Stimulated activated CD4-positive, alpha-beta T cell treated with anti-CD3 and anti-CD28 coated beads, TNF-alpha, amount 100 ng/mL, for 48 hours (primary cell): ENCODE data around the gene FBXO11.

Experiments
- DNase-seq, 3 donors: peaks; one replicate each; pipeline ENCODE4 v3.0.0-alpha.2; 2020; ENCODE audit warnings: low read depth in 3 of 3

FBXO11 gene

GRCh38 chr2:47850198-47850597 lies 56.1 kb downstream of the FBXO11 start:
- no peak for DNase-seq

GRCh38 chr2:47849368-47849767 lies 56.9 kb downstream of the FBXO11 start:
- no peak for DNase-seq

GRCh38 chr2:47844162-47844561 lies 62.1 kb downstream of the FBXO11 start:
- no peak for DNase-seq

GRCh38 chr2:47843407-47843806 lies 62.9 kb downstream of the FBXO11 start:
- no peak for DNase-seq

GRCh38 chr2:47842846-47843245 lies 63.5 kb downstream of the FBXO11 start:
- no peak for DNase-seq

GRCh38 chr2:47838686-47839085 lies 67.6 kb downstream of the FBXO11 start:
- DNase-seq = no peak

GRCh38 chr2:47838249-47838648 lies 68.0 kb downstream of the FBXO11 start:
- DNase-seq = no peak

- DNase-seq = no peak
Observed at GRCh38 chr2:47833516-47833968, 72.8 kb downstream of the FBXO11 start.

- no peak for DNase-seq
Observed at GRCh38 chr2:47822518-47822917, 83.8 kb downstream of the FBXO11 start.

GRCh38 chr2:47819834-47820233 lies 86.5 kb downstream of the FBXO11 start:
- DNase-seq = no peak

- DNase-seq = no peak
Observed at GRCh38 chr2:47818777-47819176, 87.5 kb downstream of the FBXO11 start.

GRCh38 chr2:47815764-47816163 lies 90.5 kb downstream of the FBXO11 start:
- DNase-seq = no peak

GRCh38 chr2:47811668-47812067 lies 94.6 kb downstream of the FBXO11 start:
- DNase-seq = no peak

- DNase-seq = no peak
Observed at GRCh38 chr2:47810850-47811249, 95.4 kb downstream of the FBXO11 start.

GRCh38 chr2:47809903-47810302 lies 96.4 kb downstream of the FBXO11 start:
- DNase-seq = no peak

- DNase-seq = no peak
Observed at GRCh38 chr2:47808614-47809013, 97.7 kb downstream of the FBXO11 start.

- DNase-seq = no peak
Observed at GRCh38 chr2:47805850-47806249, 100.4 kb downstream of the FBXO11 start.

- no peak for DNase-seq
Observed at GRCh38 chr2:47803770-47804169, 102.5 kb downstream of the FBXO11 start.

- no peak for DNase-seq
Observed at GRCh38 chr2:47803363-47803762, 102.9 kb downstream of the FBXO11 start.

GRCh38 chr2:47801118-47801517 lies 105.2 kb downstream of the FBXO11 start:
- DNase-seq = no peak

- no peak for DNase-seq
Observed at GRCh38 chr2:47799031-47799609, 107.2 kb downstream of the FBXO11 start.

GRCh38 chr2:47798631-47799030 lies 107.7 kb downstream of the FBXO11 start:
- DNase-seq = no peak

- DNase-seq = no peak
Observed at GRCh38 chr2:47796090-47796697, 110.1 kb downstream of the FBXO11 start.

- no peak for DNase-seq
Observed at GRCh38 chr2:47785986-47786385, 120.3 kb downstream of the FBXO11 start.
